Activated CD4-positive, CD25-positive, alpha-beta regulatory T cell treated with anti-CD3 and anti-CD28 coated beads, Interleukin-2, amount 50 U/mL, for 24 hours (primary cell): Measurements from ENCODE around the gene TOE1.
"Not testable (repeated sequence)": the region's sequence is repeated elsewhere in the genome, so short reads cannot be mapped to it uniquely, and the experiment has no call there.

Experiments
- ATAC-seq, 2 donors: fragments of 150-1000 bp; cut with Tn5 transposase; one replicate each; pipeline ENCODE4 v1.10.0; 2021; ENCODE audit warnings: mild to moderate bottlenecking in 1 of 2, moderate library complexity in 1 of 2

TOE1 gene

DNA sequence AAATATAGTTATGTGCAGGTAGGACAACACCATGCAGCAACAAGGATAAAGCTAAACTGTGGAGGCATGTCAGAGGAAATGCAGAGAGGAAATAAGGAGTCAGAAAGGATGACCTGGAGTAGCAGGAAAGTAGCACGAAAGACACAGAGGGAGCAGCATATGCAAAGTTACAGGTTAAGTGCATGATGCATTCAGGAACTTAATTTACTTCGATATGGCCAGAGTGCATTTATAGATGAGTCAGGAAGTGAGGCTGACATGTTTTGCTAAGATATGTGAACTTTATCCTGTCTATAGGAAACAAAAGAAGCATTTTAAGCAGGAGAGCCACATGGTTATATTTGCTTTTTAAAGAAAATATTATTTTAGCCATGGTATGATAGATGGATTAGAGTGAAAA, 15.7 kb downstream of the TOE1 start:
- ATAC-seq = no peak

DNA sequence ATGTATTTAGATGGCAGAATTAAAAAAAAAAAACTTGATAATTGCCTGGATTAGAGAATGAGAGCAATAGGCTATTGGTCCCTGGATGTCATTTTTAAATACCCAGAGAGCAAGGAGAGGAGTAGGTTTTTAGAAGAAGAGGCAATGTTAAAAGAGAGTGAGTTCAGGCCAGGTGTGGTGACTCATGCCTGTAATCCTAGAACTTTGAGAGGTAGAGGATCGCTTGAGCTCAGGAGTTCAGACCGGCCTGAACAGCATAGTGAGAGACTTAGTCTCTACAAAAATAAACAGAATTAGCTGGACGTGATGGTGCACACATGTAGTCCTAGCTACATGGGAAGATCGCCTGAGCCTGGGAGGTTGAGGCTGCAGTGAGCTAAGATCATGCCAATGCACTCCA, 16.2 kb downstream of the TOE1 start:
- ATAC-seq = no peak

DNA sequence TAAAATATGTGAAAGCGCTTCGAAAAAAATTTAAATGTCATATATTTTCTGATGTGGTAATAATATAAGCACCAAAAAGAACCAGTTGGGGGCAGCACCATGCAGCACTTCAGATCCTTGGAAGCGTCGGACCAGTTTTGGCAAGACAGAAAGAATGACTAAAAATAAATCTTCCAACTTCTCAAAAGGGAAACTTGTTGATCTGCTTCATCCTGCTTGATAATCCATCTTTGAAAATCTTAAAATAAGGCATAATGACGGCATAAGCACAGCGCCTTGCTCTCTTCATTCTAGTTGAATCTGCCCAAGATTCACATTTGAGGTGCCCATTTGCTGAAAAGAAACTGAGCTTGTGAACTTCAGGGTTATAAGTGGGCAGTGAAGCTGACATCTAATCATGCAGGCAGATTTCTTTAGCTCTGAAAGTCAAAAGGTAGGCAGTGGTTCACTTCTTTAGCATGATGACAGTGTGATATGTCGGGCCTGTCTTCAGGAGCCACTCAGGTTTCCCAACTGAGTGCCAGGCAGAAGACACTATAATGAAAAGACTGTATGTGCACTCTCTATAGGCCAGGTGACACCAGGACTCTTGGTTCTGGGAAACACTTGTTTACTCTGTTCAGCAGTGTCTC, 20.0 kb downstream of the TOE1 start:
- peak in 1 of 2 donors; percentile 65 for ATAC-seq

DNA sequence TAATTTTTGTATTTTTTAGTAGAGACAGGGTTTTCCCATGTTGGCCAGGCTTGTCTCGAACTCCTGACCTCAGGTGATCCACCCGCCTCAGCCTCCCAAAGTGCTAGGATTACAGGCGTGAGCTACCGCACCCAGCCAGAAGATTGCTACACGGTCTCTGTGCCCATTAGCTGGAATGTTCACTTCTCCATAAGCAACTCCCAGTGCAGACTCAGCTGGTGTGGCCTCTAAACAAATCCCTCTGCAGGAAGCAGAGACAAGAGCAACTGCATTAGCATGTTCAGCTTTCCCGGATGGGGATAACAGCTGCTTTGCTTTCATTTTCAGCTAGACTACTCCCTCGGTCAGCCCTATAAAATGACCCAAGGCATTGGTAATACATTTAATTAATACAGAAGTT, 21.0 kb downstream of the TOE1 start:
- not testable (repeated sequence) for ATAC-seq

DNA sequence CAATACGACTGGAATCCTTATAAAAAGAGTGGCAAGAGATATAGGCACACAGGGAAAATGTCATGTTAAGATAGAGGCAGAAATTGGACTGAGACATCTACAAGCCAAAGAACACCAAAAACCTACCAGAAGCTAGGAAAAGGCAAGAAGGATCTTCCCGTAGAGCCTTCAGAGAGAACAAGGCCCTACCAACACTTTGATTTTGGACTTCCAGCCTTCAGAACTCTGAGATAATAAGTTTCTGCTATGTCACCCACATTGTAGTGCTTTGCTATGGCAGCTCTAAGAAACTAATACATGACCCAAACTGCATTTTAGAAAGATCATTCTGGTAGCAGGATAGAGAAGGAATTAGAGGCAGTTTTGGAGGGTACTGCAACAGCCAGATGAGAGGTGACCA, 24.3 kb downstream of the TOE1 start:
- ATAC-seq = no peak

DNA sequence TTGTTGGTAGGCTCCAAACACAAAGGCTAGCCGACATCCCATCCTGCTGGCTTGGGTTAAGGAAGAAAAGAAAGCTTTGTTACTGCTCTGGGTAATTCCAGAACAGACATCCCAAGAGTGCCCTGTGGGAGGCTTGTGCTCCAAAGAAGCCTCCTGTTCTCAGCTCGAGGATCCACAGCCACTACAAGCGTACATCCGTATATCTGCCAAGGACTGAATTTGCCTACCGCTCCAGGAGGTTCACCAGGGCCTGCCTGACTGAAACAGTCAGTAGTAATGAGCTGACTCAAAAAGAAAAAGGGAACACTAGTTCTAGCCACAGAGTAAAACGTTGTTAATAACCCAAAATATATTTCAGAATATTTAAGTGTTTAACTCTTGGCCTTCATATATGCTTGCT, 25.1 kb downstream of the TOE1 start:
- no peak for ATAC-seq

DNA sequence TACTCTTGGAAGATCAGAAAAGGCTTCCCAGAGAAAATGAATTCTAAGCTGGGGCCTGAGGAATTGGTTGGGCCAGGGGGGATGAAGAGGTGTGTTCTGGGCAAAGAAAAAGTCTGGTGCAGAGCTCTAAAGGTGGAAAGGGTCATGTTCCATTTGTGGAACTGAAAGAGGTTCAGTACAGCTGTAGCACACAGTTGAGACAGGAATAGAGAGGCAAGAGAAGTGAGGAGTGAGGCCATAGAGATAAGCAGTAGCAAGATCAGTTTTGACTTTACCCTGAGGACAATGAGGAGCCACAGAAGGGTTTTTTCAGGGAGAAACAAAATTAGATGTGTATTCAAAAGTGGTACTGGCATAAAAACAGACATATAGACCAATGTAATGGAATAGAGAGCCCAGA, 30.6 kb downstream of the TOE1 start:
- no peak for ATAC-seq

DNA sequence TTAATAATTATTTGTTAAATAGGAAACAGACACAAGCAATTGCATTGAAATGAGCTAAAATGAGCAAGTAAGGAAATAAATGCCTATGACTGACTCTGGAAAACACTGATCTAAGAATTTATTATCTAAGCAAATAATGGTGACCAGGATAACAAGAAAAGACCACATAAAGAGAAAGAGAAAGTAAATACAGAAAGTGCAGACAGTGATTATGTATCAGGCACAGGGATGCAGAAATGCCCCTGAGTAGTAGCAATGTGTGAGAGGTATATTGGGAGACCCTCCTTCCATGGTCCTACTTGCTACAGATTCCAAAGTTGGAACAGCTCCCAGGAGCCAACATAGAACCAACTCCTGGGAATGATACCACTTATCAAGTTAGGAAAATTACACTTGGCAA, 33.6 kb downstream of the TOE1 start:
- no peak for ATAC-seq

DNA sequence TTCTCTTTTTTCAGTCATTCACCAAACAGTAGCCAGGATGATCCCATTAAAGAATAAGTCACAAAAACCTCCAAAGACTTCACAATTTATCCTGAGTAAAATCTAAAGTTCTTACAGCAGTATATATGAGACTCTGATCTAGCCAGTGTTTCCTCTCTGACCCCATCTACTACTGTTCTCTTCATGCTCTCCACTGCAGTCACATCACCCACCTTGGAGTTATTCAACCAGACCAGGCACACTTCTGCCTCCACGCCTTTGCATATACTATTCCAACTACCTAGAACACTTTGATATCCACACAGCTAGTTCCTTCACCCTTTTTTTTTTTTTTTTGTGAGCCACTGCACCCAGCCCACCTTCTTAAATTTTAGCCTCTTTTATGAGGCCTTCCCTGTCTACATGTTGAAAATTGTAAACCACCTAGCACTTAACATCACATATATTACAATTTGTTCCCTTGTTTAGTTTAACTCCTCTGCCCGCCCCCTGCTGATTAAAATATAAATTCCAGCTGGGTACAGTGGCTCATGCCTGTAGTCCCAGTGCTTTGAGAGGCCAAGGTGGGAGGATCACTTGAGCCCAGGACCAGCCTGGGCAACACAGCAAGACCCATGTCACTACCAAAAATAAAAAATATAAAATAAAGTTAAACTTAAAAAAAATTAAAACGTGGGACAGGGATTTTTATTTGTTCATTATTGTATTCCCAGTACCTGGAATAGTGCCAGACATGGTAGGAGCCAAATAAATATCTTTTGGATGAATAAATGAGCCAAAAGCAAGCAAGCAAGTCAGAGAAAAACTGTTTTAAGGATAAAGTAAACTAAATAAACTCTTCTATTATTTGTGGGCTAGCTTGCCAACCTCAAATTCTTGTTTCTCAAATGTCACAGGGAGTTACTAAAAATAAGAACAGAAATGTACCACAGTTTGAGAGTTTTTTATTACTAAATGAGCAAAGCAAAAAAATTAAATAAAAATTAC, 35.4 kb downstream of the TOE1 start:
- ATAC-seq = no peak

DNA sequence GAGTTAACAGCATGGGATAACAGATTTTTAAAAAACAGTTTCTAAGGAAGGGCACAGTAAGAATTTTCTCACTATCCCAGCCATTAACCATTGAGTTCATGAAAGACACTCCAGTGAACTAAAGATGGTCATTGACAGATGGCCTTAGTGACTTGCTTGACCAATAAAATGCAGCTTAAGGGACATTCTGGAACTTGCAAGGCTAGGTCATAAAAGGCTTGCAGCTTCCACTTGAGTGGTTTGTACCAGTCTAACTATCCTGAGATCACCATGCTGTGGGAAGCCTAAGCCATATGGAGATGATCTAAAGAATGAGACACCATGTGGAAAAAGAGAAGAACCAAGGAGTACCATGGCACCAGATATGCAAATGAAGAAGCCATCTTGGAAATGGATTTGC, 38.2 kb downstream of the TOE1 start:
- no peak for ATAC-seq

DNA sequence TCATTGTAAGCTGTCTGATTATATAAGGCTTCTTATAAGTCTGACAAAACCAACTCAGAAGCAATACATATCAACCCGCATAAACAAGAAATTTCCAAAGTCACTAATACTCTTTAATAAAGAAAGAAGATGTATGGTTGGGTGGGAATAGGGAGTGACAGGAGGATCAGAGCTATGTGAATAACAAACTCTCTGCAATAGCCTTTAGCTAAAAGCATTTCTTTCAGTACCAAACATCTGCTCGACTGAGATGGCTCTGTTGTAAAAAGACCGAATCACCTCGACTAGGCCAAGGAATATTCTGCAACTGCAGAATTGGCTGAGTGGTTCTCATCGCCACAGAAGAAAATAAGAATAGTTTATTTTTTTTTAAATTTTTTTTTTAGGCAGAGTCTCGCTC, 39.6 kb downstream of the TOE1 start:
- ATAC-seq = no peak

DNA sequence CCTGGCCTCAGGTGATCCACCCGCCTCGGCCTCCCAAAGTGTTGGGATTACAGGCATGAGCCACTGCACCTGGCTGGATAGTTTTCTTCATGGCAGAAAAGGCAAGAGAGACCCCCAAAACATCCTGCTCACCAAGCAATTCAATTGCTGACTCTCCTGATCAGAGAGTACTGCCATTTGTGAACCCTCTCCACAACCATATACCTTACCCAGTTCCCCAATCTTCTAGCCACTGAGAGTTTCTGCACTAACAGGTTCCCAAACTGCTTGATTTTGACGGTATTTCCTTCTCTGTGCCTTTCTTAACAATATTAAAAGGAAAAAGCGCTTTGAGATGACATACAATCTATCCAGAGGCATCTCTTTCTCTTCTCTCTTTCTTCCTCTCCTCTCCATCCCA, 40.2 kb downstream of the TOE1 start:
- no peak for ATAC-seq

DNA sequence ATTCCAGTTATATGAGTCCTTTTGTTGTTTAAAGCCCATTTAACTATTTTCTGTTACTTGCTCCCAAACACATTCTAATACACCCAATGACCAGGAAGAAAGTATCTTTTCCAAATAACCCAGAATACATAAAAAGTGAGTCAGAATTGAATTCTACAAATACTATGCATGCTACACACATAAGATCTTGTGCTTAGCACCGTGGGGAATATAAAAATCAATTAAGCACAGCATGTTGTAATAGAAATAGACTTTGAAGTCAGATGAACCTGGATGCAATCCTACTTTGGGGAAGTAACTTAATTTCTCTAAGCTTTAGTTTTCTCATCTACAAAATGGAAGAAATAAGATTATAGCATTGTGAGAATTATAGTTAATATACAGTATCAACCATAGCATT, 40.8 kb downstream of the TOE1 start:
- no peak for ATAC-seq

DNA sequence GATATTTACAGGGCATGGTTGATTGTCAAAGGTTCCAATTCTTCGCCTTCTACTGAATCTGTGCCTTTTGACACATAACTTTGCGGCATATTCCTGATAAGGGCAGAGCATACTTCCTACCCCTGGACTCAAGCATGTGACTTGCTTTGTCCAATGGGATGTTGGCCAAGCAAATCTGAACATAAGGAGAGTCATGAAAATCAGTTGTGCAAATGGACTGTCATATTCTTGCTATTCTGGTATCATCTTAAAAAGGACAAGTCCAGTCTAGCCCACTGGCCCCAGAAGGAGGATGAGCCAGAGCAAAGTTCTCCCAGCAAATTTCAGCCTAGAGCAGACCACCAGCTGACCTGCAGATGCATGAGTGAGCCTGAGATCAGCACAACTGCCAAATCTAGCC, 41.3 kb downstream of the TOE1 start:
- ATAC-seq = no peak

DNA sequence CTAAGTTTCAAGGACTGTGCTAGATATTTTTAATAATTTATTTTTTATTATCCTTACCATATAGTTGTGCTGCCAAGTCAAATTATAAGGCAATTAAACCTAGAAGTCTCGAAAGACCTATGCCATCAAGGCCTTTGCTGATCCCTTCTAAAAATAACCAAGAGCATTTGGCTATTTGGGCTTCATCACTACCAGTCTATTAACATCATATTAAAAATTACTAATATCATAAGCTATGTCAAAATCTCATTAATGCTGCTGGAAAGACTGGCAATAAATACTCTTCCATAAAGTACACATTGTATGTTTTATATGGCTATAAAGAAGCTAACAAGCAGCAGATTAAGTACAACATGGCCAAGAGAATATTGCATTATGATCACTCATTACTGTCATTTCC, 43.2 kb downstream of the TOE1 start:
- no peak for ATAC-seq

DNA sequence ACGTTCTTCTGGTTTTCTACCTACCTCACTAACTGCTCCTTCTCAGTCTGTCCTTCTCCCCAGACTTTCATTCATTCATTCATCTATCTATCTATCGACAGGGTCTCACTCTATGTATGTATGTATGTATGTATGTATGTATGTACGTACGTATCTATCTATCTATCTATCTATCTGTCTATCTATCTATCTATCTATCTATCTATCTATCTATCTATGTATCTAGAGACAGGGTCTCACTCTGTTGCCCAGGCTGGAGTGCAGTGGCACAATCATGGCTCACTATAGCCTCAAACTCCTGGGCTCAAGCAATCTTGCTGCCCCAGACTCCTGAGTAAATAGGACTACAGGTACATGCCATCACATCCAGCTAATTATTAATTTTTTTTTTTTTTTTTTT, 44.2 kb downstream of the TOE1 start:
- ATAC-seq = not testable (repeated sequence)

DNA sequence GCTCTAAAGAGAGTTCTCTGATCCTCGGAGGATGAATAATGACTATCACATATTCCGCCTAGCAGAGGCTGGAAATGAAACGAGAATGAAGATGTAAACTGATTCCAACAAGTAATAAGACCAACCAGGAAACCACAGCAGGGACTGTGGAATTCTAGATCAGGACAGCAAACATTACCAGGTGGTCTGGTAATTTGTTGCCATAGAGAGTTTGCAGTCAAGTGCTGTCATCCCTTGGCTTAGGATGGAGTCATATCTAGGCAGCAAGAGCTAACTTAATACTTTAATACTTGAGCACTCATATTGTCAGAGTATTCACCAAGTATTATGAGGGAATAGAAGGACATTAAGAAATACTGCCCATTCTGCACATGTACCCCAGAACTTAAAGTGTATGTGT, 45.3 kb downstream of the TOE1 start:
- no peak for ATAC-seq

DNA sequence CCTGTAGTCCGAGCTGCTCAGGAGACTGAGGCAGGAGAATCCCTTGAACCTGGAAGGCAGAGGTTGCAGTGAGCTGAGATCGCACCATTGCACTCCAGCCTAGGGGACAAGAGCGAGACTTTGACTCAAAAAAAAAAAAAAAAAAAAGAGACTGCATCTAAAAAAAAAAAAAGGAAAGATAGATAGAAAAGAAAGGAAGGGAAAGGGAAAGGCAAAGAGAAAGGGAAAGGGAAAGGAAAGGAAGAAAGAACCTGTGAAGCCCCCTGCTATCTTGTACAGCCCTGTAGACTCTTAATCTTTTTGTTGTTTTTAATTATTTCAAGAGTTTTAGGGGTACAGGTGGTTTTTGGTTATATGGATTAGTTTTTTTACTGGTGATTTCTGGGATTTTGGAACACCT, 46.2 kb downstream of the TOE1 start:
- no peak for ATAC-seq
